ENCODE results near the gene CALHM3. TPM values are rescaled to one million over a fixed set of nuclear protein-coding genes. Genes with fewer than 3 reads are reported as not detected.
"Not testable (repeated sequence)": the region's sequence is repeated elsewhere in the genome, so short reads cannot be mapped to it uniquely, and the experiment has no call there.

CALHM3 gene, protein sequence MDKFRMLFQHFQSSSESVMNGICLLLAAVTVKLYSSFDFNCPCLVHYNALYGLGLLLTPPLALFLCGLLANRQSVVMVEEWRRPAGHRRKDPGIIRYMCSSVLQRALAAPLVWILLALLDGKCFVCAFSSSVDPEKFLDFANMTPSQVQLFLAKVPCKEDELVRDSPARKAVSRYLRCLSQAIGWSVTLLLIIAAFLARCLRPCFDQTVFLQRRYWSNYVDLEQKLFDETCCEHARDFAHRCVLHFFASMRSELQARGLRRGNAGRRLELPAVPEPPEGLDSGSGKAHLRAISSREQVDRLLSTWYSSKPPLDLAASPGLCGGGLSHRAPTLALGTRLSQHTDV
- polyA plus RNA-seq (ENCODE audit: insufficient read length), result not detected

DNA sequence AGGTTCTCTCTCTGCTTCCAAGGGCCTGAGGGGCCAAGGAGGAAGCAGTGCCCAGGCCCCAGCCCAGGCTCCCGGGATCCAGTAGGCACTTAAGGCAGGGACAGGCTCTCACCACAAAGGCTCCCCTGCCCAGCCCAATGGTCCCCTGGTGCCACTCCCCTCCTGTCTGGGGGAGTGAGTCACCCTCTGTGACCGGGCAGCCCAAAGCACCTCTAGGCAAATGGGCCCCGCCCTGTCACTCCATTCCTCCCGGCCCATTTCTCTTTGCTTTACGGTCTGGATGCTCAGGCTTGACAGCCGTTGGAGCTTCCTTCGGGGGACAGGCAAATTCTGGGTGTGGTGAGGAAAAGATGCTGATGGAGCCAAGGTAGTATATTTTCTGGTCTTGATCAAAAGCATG is at the start of gene CALHM3:
CALHM3 (minus strand) TSS at position 106 of the 400 bp plus-strand sequence. CDS start 208 bp downstream, outside the sequence.
- no peak for DNase-seq

DNA sequence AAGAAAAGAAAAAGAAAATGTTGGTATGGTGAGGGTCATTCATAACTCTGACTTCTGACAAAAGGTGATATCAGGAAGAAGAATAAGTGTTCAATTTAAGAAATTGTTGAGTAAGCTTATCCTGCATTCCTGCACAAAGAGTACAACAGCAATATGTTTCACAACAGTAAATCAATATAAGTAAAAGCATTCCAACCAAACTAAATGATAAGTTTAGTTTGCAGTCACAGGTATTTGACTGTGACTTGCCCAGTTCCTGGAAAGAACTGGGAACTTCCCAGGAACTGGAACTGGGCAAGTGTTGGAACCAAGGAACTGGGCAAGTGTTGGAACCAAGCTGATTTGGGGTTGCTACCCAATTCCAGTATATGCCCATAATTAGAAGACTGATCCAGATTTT is 49.5 kb upstream of the CALHM3 start:
- DNase-seq, result no peak

DNA sequence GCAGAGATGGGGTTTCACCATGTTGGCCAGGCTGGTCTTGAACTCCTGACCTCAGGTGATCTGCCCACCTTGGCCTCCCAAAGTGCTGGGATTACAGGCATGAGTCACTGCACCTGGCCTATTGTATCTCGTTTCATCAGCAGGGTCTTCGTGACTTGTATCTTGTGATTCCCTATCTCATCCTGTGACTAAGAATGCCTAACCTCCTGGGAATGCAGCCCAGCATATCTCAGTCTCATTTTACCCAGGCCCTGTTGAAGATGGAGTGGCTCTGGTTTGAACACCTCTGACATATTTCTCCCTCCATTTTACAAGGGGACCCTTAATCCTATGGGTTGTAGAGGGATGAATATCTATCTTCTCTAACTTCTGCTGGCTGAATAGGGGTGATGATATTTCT is 48.4 kb upstream of the CALHM3 start:
- not testable (repeated sequence) for DNase-seq

DNA sequence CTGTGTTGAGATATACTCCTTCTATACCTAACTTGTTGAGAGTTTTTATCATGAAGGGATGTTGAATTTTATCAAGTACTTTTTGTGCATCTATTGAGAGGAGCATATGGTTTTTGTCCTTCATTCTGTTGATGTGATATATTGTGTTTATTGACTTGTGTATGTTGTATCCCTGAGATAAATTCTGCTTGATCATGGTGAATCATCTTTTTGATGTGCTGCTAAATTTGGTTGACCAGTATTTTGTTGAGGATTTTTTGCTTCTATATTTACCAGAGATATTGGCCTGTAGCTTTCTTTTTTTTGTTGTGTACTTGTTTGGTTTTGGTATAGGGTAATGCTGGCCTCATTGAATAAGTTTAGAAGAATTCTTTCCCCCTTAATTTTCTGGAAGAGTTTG is 46.9 kb upstream of the CALHM3 start:
- no peak for DNase-seq

DNA sequence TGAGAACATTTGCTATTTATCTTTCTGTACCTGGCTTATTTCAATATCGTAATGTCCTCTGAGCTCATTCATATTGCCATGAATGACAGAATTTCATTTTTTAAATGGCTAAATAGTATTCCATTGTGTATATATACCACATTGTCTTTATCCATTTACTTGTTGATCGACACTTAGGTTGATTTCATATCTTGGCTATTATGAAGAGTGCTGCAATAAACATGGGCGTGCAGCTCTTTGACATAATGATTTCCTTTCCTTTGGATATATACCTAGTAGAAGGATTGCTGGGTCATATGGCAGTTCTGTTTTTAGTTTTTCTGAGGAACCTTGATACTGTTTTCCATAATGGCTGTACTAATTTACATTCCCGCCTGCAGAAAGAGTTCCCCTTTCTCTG is 44.6 kb upstream of the CALHM3 start:
- no peak for DNase-seq

DNA sequence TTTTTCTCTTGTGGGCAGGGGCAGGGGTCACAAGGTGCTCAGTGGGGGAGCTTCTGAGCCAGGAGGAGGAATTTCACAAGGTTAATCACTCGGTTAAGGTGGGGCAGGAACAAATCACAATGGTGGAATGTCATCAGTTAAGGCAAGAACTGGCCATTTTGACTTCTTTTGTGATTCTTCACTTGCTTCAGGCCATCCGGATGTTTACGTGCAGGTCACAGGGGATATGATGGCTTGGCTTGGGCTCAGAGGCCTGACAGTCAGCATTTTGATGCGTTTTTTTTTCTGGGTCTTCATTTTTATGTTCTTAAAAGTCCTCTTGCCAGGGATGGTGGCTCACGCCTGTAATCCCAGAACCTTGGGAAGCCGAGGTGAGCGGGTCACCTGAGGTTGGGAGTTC is 43.0 kb upstream of the CALHM3 start:
- not testable (repeated sequence) for DNase-seq

DNA sequence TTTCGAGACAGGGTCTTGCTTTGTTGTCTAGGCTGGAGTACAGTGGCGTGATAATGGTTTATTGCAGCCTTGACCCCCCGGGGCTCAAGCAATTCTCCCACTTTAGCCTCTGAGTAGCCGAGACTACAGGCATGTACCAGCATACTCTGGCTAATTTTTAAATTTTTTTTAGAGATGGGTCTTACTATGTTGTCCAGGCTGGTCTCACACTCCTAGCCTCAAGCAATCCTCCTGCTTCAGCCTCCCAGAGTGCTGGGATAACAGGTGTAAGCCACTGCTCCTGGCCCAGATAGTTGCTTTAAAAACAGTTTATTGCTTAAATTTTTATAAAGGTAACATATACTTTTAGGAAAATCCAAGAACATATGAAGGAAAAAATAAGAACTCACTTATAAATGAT is 40.8 kb upstream of the CALHM3 start:
- no peak for DNase-seq

DNA sequence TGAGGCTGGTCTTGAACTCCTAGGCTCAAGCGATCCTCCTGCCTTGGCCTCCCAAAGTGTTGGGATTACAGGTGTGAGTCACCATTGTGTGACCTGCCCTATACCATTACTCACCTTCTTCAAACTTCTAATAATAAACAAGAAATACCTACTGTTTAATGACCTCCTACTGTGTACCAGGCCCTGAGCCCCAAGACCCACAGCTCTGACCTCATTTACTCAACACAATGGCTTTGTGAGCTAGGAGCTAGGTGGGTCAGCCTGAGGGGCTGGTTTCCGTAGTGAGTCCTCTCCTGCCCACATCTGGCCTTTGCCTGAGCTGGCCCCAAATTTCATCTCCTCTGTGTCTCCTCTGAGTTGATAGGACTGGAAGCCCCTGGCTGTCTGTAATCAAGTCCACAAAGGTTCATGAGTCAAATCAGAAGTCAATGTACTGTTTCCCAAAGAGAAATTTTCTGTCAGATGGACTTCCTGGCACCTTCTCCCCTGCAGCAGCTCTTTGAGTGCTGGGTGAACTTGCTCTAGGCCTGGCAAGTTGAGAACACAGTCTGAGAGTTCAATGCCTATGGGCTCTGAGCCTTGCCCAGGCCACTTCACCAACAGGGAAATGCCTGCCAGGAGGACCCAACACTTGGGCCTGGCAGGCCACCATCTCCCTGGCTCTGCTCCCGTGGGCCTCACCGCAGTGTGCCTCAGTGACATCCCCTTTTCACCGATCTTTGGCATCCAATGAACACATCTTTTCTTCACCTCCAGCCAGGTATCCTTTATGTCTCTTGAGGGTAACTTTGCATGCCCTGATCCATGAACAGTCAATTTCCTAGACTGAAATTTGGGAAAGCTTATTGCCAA is 38.4 kb upstream of the CALHM3 start:
- no peak for DNase-seq

DNA sequence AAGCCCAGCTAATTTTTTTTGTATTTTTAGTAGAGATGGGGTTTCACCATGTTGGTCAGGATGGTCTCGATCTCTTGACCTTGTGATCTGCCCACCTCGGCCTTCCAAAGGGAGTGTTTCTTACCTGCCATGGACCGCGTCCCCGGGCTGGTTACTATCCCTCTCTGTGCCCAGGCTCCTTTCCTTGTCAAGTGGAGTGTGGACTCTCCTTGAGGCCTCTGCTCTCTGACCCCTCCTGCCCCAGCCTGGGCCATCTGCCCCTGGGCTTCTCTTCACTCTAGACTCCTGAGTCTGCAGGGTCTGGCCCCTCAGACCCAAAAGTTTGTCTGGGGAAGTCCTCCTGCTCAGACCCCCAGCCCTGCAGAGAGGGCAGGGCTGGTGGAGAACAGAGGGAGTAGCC is 35.2 kb upstream of the CALHM3 start:
- no peak for DNase-seq

DNA sequence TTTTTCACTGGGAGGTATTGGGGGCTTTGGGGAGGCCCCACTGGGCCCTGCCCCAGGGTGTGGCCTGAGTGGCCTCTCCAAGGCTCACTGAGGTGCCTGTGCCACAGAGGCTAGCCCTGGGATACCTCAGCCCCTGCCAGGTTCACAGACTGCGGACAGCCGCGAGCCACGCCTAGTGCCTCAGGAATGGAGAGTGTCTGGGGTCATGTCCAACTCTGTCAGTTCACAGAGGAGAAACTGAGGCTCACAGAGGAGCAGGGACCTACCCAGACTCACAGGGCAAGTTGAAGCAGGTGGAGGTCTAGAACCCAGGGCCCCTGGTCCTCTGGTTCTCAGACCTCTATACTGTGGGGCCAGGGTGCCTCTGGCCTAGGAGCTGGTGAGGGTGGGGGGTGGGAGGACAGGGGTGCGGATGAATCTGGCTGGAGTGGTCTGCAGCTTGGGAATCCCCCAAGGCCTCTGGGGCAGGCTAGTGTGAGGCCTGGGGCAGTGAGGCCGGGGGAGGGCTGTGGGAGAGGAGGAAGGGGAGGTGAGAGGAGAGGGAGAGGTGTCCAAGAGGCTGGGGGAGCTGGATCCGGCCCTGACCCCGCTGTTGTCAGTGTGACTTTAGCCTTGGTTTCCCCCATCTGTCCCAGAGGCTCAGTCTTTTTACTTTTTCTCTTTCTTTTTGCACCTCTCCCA is 34.5 kb upstream of the CALHM3 start:
- no peak for DNase-seq

DNA sequence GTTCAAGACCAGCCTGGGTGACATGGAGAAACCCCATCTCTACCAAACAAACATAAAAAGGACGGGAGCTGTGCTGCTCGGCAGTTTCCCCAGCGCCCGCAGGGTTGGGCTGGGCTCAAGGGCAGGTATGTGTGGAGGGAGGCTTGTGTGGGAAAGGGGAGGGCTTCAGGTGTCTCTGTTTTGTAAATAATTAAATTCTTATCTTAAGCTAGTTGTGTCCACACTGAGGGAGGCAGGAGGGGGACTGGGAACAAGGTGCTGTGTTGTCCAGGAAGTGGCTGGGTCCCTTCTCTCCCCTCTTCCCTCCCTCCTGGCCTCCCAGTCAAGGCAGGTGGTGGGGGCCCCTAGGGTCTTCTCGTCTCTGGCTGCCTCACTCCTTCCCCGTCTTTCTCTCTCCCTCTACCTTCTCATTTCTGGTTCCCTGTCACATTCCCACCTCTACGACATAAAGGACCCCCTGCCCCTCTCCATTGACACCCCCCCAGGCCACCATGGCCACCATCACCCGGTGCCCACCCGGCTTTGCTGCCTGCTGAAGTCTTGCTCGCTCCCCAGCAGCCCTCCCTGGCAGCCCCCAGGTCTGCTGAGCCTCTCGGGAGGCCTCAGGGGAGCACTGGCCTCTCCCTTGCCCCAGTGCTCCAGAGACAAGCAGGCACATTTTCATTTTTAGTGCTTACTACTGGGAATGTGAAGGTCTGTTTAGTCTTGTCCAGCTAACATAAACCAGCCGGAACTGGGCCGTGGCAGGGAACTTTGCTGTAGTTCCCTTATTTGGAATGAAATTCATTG is 33.7 kb upstream of the CALHM3 start:
- DNase-seq, result no peak

DNA sequence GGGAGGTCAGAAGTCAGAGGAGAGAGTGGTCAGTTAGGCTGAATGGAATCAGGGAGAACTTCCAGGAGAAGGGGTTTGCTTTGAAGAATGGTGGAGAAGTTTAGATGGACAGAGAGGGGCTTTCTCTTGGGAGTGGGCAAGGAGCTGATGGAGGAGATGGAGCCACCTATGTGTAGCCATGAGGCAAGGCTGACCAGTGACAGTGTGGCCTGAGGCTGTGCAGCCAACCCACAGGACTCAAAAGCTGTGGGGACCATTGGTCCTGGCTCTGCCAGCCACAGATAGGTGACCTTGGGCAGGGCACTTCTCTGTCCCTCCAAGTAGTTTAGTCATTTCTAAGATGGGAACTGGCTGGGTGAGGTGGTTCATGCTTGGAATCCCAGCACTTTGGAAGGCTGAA is 33.1 kb upstream of the CALHM3 start:
- DNase-seq, result no peak

DNA sequence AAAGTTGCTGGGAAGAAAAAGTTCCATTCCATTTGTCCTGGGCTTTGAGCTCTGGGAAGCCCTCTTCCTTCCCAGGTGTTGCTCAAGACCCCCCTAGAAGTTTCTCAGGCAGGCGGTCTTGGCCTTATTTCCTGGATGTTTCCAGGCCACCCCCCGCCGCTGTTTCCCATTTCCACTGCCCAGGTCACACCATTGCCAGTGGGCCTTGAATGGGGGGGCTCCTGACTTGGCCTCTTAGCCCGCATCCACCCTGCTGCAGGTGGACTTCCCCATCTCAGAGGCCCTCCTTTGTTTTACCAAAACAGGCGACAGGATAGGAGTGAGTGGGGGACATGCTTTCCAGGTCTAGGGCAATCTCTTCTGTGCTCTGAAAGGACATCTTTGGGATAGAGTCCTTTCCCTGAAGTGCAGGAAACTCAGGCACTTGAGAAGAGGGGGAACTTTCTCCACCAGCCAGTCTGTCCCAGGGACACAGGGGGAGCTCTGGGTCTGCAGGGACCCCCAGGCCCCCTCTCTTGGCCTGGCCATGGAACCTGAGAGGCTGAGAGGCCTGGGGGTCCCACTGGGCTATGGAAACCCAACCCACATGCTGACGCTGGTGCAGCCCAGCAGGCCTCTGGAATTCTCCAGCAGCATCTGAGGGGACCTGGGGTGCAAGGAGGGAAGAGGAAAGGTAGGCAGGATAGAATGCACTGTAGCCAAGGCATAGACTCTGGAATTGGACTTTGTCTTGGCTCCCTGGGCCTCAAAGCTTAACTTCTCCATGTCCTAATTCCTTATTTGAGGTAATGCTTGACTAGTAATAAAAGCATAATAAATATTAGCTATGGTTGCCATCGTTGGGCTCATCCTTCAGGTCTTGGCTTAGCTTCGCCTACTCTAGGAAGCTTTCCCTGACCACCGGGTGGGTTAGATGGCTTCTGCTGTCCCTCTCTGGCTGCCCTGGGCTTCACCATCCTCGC is 32.0 kb upstream of the CALHM3 start:
- no peak for DNase-seq

DNA sequence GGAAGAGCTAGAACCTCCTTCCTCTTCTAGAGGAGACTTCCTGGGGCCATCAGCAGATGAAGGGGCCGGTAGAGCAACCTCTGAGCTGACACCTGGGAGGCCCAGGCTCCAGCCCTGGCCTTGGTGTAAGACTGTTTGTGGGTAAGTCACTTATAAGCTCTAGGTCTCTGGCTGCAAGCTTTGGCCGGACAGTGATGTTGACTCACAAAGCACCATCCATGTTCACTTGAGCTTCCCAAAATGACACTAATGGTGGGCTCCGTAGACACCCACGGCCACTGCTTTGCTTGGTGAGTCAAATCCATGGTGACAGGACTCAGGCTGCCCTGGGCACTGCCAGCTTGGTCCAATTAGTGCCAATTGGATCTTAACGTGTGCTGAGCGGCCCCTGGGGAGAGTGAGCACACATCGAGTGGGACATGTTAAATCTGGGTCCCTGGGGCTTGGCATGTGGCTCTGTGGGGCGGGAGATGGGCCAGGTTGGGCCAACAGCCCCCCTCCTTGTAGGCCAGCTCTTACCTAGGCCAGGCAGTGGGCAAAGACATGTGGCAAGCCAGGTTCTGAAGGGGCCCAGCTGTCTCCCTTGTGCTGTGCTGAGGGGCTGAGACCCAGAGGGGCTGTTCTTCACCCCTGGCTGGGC is 31.1 kb upstream of the CALHM3 start:
- DNase-seq, result no peak

DNA sequence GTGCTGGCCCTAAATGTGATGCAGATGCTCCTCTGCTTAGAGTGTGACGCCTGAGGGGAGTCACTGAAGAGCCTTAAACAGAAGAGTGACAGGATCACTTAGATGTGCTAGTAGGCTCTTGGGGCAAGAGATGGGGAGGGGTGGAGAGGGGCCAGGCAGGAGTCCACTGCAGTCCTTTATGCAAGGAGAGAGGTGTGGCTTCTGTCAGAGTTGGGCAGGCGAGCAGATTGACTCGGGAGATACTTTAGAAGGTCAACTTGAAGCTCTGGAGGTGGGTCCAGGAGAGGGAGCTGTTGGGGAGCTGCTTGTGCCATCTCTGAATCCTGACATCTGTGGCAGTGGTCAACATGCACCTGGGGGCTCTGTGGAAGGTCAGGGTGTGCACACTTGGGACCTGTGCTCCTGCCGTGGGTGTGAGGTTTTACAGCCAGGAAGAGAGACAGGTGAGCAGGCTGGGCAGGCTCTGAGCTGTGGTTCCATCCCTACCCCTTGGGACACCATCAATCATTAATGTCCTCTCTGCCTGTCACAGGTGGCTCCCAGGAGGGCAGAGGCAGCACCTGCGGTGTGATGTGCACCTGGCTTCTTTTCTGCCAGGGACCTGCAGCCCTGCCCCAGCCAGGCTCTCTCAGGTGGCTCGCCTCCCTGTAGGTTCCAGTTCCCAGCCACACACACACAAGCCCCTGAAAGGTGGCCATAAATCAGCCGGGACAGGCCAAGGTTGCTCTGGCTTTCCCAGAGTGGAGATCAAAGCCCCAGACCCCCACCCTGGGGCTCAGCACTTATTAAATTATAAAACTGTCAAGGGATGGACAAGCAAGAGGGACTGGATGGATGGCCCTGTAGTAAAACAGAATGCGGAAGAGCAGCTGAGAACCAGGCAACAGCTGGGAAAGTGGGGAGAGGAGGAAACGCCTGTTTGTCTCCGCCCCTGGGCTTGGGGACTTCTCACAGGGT is 28.5 kb upstream of the CALHM3 start:
- no peak for DNase-seq

DNA sequence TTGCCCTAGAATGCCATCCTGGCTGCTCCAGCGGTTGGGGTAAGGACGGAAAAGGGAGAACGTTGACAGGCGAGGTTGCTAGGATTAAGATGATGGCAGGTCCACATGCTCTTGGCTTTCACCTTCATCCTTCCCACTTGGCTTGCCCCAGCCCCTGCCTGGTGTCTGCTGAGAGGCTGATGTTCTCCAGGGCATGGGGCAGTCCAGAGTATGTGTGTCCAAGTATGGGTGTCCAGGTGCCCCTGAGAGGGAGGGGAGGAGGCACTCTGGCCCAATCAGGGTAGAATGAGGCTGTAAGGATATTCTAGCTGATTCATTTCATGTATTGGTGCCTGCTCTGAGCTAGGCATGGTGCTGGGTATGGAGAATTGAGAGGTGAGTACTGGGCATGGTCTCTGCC is 27.0 kb upstream of the CALHM3 start:
- no peak for DNase-seq

DNA sequence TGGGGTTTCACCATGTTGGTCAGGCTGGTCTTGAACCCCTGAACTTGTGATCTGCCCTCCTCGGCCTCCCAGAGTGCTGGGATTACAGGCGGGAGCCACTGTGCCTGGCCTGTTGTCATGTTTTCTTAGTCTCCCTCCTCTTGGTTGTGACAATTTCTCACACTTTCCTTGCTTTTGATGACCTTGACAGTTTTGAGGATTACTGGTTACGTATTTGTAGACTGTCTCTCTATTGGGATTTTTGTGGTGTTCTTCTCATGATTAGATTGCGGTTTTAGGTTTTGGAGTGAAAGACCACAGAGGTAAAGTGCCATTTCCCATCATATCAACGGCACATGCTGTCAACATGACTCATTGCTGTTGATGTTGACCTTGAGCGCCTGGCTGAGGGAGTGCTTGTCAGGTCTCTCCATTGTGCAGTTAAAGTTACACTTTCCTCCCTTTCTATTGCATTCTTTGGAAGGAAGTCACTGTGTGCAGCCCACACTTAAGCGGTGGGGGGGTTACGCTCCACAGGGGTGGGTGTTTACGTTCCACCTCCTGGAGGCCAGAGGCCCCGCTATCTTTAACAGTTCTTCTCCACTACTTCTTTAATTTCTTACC is 25.2 kb upstream of the CALHM3 start:
- no peak for DNase-seq

DNA sequence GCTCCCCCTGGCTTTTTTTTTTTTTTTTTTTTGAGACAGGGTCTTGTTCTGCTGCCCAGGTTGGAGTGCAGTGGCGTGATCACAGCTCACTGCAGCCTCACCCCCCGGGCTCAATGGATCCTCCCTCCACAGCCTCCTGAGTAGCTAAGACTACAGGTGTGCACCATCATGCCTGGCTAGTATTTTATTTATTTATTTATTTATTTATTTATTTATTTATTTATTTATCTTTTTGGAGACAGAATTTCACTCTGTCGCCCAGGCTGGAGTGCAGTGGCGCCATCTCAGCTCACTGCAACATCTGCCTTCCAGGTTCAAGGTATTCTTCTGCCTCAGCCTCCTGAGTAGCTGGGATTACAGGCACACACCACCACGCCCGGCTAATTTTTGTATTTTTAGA is 24.7 kb upstream of the CALHM3 start:
- not testable (repeated sequence) for DNase-seq
